Adrenal gland (tissue), 5 donors: ENCODE data around the gene PLD1.

Source experiments
- CTCF ChIP-seq, 6 experiments: fragments of 450-650 bp in 4 of 6; fragments of 200-600 bp in 2 of 6; sonication (generic) in 1 of 6; IDR thresholded peaks; 1 replicate in 5 of 6; 2 replicates in 1 of 6; pipeline versions ENCODE4 v1.5.1 to v1.8.0; 2016 to 2021; ENCODE audit warnings: antibody characterized with exemption in 6 of 6, mild to moderate bottlenecking in 2 of 6, moderate library complexity in 1 of 6
- POLR2A ChIP-seq, 2 donors: fragments of 450-650 bp; IDR thresholded peaks; one replicate each; pipeline ENCODE4 v1.6.1; 2017; ENCODE audit warnings: antibody characterized with exemption in 2 of 2, mild to moderate bottlenecking in 2 of 2, moderate library complexity in 1 of 2
- donor health status: DM: no; HTN: no; CAD: no.

GRCh38 chr3:171703144-171703543 is 107.1 kb downstream of the PLD1 start:
- TF ChIP-seq CTCF (IDR thresholded peaks at IDR 0.05) (no peak), POLR2A (IDR thresholded peaks at IDR 0.05) (no peak)
